Liver (tissue), 9 donors: ENCODE results near the gene CDH4. TPM values are rescaled to one million over a fixed set of nuclear protein-coding genes. Genes with fewer than 3 reads are reported as not detected.

Experiments
- DNase-seq: peaks from one replicate; pipeline ENCODE4 v3.0.0-alpha.2; 2017; ENCODE audit warnings: low spot score
- H3K27ac ChIP-seq, 2 donors: one replicate each; pipeline ENCODE4 v1.7.0; 2013; ENCODE audit warnings: inconsistent platforms in 2 of 2, low read length in 2 of 2, control low read depth in 1 of 2, low read depth in 1 of 2, mild to moderate bottlenecking in 1 of 2
- H3K27me3 ChIP-seq, 4 donors: one replicate each; pipeline versions ENCODE4 v1.6.1 to v1.7.0; 2013; ENCODE audit warnings: low read length in 3 of 4, inconsistent platforms in 1 of 4, mild to moderate bottlenecking in 1 of 4, moderate library complexity in 1 of 4; ENCODE audit not compliant: control insufficient read depth in 4 of 4, insufficient read depth in 4 of 4
- H3K36me3 ChIP-seq, 4 donors: one replicate each; pipeline versions ENCODE4 v1.6.1 to v1.7.0; 2013; ENCODE audit warnings: low read length in 3 of 4, mild to moderate bottlenecking in 3 of 4, low read depth in 1 of 4, moderate library complexity in 1 of 4; ENCODE audit not compliant: control insufficient read depth in 4 of 4, insufficient read depth in 3 of 4
- H3K4me1 ChIP-seq, 4 donors: one replicate each; pipeline versions ENCODE4 v1.6.1 to v1.7.0; 2013; ENCODE audit warnings: low read length in 3 of 4, mild to moderate bottlenecking in 3 of 4, moderate library complexity in 1 of 4; ENCODE audit not compliant: control insufficient read depth in 4 of 4, insufficient read depth in 4 of 4
- H3K4me3 ChIP-seq, 3 donors: one replicate each; pipeline versions ENCODE4 v1.6.1 to v1.7.0; 2013; ENCODE audit warnings: low read length in 3 of 3, control low read depth in 1 of 3, low read depth in 1 of 3, mild to moderate bottlenecking in 1 of 3
- H3K9ac ChIP-seq, 2 donors: one replicate each; pipeline ENCODE4 v1.7.0; 2013; ENCODE audit warnings: low read length in 2 of 2, mild to moderate bottlenecking in 2 of 2, moderate library complexity in 2 of 2, control low read depth in 1 of 2, low read depth in 1 of 2
- H3K9me3 ChIP-seq, 4 donors: one replicate each; pipeline versions ENCODE4 v1.6.1 to v1.7.0; 2013; ENCODE audit warnings: low read length in 3 of 4; ENCODE audit not compliant: control insufficient read depth in 4 of 4
- EGR1 ChIP-seq, 2 donors: IDR thresholded peaks; 2 replicates each; pipeline ENCODE4 v1.6.1; 2016 to 2018; ENCODE audit warnings: antibody characterized with exemption in 2 of 2, low read depth in 2 of 2
- FOXA1 ChIP-seq: IDR thresholded peaks from 2 replicates; pipeline ENCODE4 v1.6.1; 2016; ENCODE audit warnings: antibody characterized with exemption
- FOXA2 ChIP-seq: IDR thresholded peaks from 2 replicates; pipeline ENCODE4 v1.6.1; 2016; ENCODE audit warnings: antibody characterized with exemption
- GABPA ChIP-seq, 2 donors: IDR thresholded peaks in 1 of 2; conservative IDR thresholded peaks in 1 of 2; 2 replicates each; pipeline ENCODE4 v1.6.1; 2016; ENCODE audit warnings: antibody characterized with exemption in 2 of 2, mild to moderate bottlenecking in 1 of 2, moderate library complexity in 1 of 2
- HNF4A ChIP-seq, 2 donors: conservative IDR thresholded peaks; 2 replicates each; pipeline ENCODE4 v1.6.1; 2016; ENCODE audit warnings: antibody characterized with exemption in 2 of 2, mild to moderate bottlenecking in 2 of 2
- HNF4G ChIP-seq: IDR thresholded peaks from 2 replicates; pipeline ENCODE4 v1.6.1; 2016; ENCODE audit warnings: antibody characterized with exemption
- JUND ChIP-seq, 2 donors: IDR thresholded peaks; 2 replicates each; pipeline ENCODE4 v1.6.1; 2016; ENCODE audit warnings: antibody characterized with exemption in 2 of 2
- RAD21 ChIP-seq, 2 donors: IDR thresholded peaks; 2 replicates each; pipeline ENCODE4 v1.6.1; 2016; ENCODE audit warnings: antibody characterized with exemption in 2 of 2, mild to moderate bottlenecking in 2 of 2
- RXRA ChIP-seq, 2 donors: IDR thresholded peaks; 2 replicates each; pipeline ENCODE4 v1.6.1; 2017 to 2018; ENCODE audit warnings: antibody characterized with exemption in 2 of 2, mild to moderate bottlenecking in 1 of 2
- SP1 ChIP-seq: IDR thresholded peaks from 2 replicates; pipeline ENCODE4 v1.6.1; 2018; ENCODE audit warnings: antibody characterized with exemption, mild to moderate bottlenecking
- TAF1 ChIP-seq: conservative IDR thresholded peaks from 2 replicates; pipeline ENCODE4 v1.6.1; 2016; ENCODE audit warnings: antibody characterized with exemption, mild to moderate bottlenecking
- YY1 ChIP-seq: IDR thresholded peaks from 2 replicates; pipeline ENCODE4 v1.6.1; 2016; ENCODE audit warnings: antibody characterized with exemption, mild to moderate bottlenecking
- WGBS: extraction: QIAGEN DNeasy Blood & Tissue Kit; methylation state at CpG from one replicate; pipeline ENCODE4 v1.1.7; 2013; 5-methylcytosine and 5-hydroxymethylcytosine counted together
- polyA plus RNA-seq, 2 donors: library from polyadenylated mRNA; stranded (reverse) in 1 of 2; unstranded in 1 of 2; fragments of 200-250 nt in 1 of 2; fragments of >200 nt in 1 of 2; fragmentation: Nextera tagmentation in 1 of 2; extraction: Ambion mirVana in 1 of 2; gene quantifications; one replicate each; pipeline versions ENCODE4 v1.2.1 to v1.2.3, GENCODE V29; 2013 to 2015
- total RNA-seq, 2 donors: library from RNA; depleted of rRNA; stranded (reverse); fragments of >200 nt; gene quantifications; one replicate each; pipeline ENCODE4 v1.2.3, GENCODE V29; 2014
- TF ChIP-seq, protein P1 (sequence below): IDR thresholded peaks from 2 replicates; pipeline ENCODE4 v1.6.1; 2016; ENCODE audit warnings: antibody characterized with exemption, mild to moderate bottlenecking
- TF ChIP-seq, protein P2 (sequence below): IDR thresholded peaks from 2 replicates; pipeline ENCODE4 v1.6.1; 2016; ENCODE audit warnings: antibody characterized with exemption
- TF ChIP-seq, protein P3 (sequence below): IDR thresholded peaks from 2 replicates; pipeline ENCODE4 v1.6.1; 2016; ENCODE audit warnings: antibody characterized with exemption
- TF ChIP-seq, protein P4 (sequence below): IDR thresholded peaks from 2 replicates; pipeline ENCODE4 v1.6.1; 2016; ENCODE audit warnings: antibody characterized with exemption
- donor health status: healthy.
- donor health status: healthy.
- donor health status: healthy.
- donor health status: healthy.
- donor health status: healthy.

The CDH4 gene
- total and polyA plus RNA-seq, 4 donors: 0.03 to 0.25 (median 0.19) TPM; not detected in 1

DNA sequence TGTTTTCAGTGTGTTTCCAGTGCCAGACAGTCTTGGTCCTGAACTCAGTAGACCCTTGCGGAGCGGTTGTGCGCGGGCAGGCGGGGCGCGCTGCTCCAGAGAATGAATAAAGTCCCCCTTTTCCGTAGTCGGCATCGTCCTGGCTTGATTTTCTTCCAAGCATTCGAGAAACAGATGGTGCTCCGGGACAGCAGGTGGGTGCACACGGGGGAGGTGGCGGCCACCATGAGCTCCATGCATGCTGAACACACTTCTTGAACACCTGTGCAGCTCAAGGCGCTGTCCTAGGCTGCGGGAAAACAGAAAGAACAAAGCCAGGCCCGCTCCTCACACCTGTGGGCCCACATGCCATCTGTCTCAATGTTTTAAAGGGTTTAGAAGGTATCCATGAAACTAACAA, 688.4 kb downstream of the CDH4 start:
- no peak overlapping the region for H3K9ac ChIP-seq
- H3K4me1 ChIP-seq: no peaks in the 10 kb centered on the region
- no peaks in the 10 kb centered on the region for H3K27me3 ChIP-seq
- H3K9me3 ChIP-seq: no peaks in the 10 kb centered on the region
- H3K36me3 ChIP-seq: no peaks in the 10 kb centered on the region
- no peak overlapping the region for H3K4me3 ChIP-seq
- WGBS: 92% methylated on average over 17 of the region's 17 CpGs
- no peak for DNase-seq
- H3K27ac ChIP-seq: no peak overlapping the region
- no peak for TF ChIP-seq RAD21 (IDR thresholded peaks at IDR 0.05)
- no peak for TF ChIP-seq FOXA1

DNA sequence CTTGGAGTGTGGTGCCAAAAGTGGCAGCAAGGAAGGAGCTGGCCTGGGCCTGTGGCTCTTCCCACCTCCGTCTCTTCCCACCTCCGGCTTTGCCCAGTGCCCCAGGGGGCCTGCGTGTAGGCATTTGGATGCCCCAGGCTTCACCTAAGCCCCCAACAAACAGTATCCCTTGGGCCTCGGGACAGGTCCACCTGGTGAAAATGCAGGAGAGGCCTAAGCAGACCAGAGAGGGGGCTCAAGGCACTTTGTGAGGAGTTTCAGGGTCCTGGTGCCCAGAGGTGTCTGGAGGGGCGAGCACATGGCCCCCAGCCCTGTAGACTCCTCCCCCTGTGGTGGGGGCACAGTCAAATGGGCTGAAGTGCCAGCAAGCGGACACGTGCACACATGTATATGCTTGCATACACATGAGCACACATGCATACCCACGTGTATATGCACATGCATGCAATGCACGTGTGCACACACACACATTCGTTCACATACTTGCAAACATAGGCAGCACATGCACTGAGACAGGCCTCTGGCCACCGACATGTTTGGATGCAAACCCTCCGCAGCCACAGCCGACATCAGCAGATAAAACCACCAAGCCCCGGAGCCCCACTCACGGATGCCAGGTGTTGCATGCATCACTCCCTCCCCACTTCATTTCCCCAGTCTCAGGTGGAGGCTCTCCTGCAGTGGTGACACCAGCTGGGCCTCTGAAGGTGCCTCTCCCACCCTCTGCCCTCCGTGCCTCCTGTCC, 689.1 kb downstream of the CDH4 start:
- Histone ChIP-seq H3K27me3 (no peaks in the 10 kb centered on the region), H3K9me3 (no peaks in the 10 kb centered on the region), H3K4me3 (no peak overlapping the region), H3K36me3 (no peaks in the 10 kb centered on the region), H3K4me1 (no peaks in the 10 kb centered on the region), H3K27ac (no peak overlapping the region), H3K9ac (no peak overlapping the region)
- TF ChIP-seq SP1 (no peak), YY1 (no peak), EGR1 (IDR thresholded peaks at IDR 0.05; ENCODE audit: low read depth in 2 of 2) (no peak), RAD21 (IDR thresholded peaks at IDR 0.05) (no peak), GABPA (IDR thresholded peaks at IDR 0.05 in 1 of 2, conservative IDR thresholded peaks at IDR 0.05 in 1 of 2) (no peak)
- TF ChIP-seq, protein P1, sequence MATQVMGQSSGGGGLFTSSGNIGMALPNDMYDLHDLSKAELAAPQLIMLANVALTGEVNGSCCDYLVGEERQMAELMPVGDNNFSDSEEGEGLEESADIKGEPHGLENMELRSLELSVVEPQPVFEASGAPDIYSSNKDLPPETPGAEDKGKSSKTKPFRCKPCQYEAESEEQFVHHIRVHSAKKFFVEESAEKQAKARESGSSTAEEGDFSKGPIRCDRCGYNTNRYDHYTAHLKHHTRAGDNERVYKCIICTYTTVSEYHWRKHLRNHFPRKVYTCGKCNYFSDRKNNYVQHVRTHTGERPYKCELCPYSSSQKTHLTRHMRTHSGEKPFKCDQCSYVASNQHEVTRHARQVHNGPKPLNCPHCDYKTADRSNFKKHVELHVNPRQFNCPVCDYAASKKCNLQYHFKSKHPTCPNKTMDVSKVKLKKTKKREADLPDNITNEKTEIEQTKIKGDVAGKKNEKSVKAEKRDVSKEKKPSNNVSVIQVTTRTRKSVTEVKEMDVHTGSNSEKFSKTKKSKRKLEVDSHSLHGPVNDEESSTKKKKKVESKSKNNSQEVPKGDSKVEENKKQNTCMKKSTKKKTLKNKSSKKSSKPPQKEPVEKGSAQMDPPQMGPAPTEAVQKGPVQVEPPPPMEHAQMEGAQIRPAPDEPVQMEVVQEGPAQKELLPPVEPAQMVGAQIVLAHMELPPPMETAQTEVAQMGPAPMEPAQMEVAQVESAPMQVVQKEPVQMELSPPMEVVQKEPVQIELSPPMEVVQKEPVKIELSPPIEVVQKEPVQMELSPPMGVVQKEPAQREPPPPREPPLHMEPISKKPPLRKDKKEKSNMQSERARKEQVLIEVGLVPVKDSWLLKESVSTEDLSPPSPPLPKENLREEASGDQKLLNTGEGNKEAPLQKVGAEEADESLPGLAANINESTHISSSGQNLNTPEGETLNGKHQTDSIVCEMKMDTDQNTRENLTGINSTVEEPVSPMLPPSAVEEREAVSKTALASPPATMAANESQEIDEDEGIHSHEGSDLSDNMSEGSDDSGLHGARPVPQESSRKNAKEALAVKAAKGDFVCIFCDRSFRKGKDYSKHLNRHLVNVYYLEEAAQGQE: no peak
- DNase-seq: no peak
- 87% methylated on average over 16 of the region's 16 CpGs for WGBS

DNA sequence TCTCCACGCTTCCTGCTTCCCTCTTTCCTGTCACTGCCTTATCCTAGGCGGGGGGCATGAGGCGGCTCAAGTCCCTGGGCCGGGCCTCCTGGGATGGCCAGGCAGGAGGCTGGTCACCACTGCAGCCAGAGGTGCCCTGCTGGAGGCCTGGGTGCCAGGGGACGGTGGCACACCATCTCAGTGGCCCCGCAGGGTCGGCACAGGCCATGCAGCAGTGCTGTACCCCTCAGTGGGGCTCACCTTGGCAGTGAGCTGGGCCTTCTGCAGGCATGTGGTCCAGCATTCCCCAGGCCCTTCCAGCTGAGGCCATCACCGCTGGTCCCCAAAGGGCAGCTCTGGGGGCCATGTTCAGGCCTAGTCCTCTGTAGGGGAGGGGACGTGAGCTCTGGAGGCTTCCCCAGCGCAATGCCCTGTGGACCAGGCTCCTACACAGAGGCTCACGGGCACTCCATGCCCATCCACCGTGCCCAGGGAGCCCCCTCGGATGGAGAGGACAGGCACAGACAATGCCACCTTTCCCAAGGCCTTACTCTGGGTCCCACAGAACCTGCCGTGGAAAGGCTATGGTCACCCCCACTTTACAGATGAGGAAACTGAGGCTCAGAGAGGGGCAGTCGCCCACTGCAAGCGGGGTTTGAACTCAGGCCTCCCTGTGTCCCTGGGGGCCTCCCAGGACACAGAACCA, 689.8 kb downstream of the CDH4 start:
- no peak for TF ChIP-seq YY1
- TF ChIP-seq, protein P2, sequence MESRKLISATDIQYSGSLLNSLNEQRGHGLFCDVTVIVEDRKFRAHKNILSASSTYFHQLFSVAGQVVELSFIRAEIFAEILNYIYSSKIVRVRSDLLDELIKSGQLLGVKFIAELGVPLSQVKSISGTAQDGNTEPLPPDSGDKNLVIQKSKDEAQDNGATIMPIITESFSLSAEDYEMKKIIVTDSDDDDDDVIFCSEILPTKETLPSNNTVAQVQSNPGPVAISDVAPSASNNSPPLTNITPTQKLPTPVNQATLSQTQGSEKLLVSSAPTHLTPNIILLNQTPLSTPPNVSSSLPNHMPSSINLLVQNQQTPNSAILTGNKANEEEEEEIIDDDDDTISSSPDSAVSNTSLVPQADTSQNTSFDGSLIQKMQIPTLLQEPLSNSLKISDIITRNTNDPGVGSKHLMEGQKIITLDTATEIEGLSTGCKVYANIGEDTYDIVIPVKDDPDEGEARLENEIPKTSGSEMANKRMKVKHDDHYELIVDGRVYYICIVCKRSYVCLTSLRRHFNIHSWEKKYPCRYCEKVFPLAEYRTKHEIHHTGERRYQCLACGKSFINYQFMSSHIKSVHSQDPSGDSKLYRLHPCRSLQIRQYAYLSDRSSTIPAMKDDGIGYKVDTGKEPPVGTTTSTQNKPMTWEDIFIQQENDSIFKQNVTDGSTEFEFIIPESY: no peak
- no peak for TF ChIP-seq FOXA1
- no peak for TF ChIP-seq HNF4A (conservative IDR thresholded peaks at IDR 0.05)
- TF ChIP-seq, protein P3, sequence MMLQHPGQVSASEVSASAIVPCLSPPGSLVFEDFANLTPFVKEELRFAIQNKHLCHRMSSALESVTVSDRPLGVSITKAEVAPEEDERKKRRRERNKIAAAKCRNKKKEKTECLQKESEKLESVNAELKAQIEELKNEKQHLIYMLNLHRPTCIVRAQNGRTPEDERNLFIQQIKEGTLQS: no peak
- no peak for TF ChIP-seq TAF1
- no peak for TF ChIP-seq JUND (IDR thresholded peaks at IDR 0.05)
- no peak for TF ChIP-seq FOXA2
- TF ChIP-seq RXRA (IDR thresholded peaks at IDR 0.05): no peak
- TF ChIP-seq, protein P4, sequence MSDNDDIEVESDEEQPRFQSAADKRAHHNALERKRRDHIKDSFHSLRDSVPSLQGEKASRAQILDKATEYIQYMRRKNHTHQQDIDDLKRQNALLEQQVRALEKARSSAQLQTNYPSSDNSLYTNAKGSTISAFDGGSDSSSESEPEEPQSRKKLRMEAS: no peak
- no peak for TF ChIP-seq SP1
- no peak for TF ChIP-seq EGR1 (IDR thresholded peaks at IDR 0.05; ENCODE audit: low read depth in 2 of 2)
- TF ChIP-seq HNF4G: no peak
- Histone ChIP-seq H3K27me3 (no peaks in the 10 kb centered on the region), H3K4me3 (no peak overlapping the region), H3K36me3 (no peaks in the 10 kb centered on the region), H3K4me1 (no peaks in the 10 kb centered on the region), H3K27ac (no peak overlapping the region), H3K9ac (no peak overlapping the region), H3K9me3 (no peaks in the 10 kb centered on the region)
- no peak for DNase-seq
- 93% methylated on average over 16 of the region's 16 CpGs for whole genome bisulfite sequencing
